Stomach (tissue), 9 donors: Measurements from ENCODE around the gene COP1. TPM values are rescaled to one million over a fixed set of nuclear protein-coding genes. Genes with fewer than 3 reads are reported as not detected.

Source experiments
- DNase-seq, 2 donors: peaks; one replicate each; pipeline versions ENCODE4 v3.0.0 to v3.0.0-alpha.2; 2013 to 2019
- H3K27ac ChIP-seq, 5 donors: fragments of 200-600 bp in 4 of 5; sonication (generic) in 4 of 5; one replicate each; pipeline ENCODE4 v1.5.1; 2013 to 2019; ENCODE audit warnings: mild to moderate bottlenecking in 1 of 5, moderate library complexity in 1 of 5
- H3K27me3 ChIP-seq, 3 donors: fragments of 200-600 bp; sonication (generic); one replicate each; pipeline ENCODE4 v1.5.1; 2017 to 2019; ENCODE audit warnings: mixed run types in 1 of 3
- H3K36me3 ChIP-seq, 4 donors: fragments of 200-600 bp; sonication (generic); 1 replicate in 3 of 4; 2 replicates in 1 of 4; pipeline ENCODE4 v1.5.1; 2016 to 2019
- H3K4me1 ChIP-seq, 4 donors: fragments of 200-600 bp; sonication (generic); one replicate each; pipeline ENCODE4 v1.5.1; 2016 to 2019
- H3K4me3 ChIP-seq, 4 donors: fragments of 200-600 bp; sonication (generic) in 3 of 4; one replicate each; pipeline ENCODE4 v1.5.1; 2016 to 2019; ENCODE audit warnings: mild to moderate bottlenecking in 1 of 4
- H3K9me3 ChIP-seq, 4 donors: fragments of 200-600 bp; sonication (generic); one replicate each; pipeline ENCODE4 v1.5.1; 2016 to 2019
- EP300 ChIP-seq: sonication (generic); formaldehyde crosslinking; IDR thresholded peaks from one replicate; pipeline ENCODE4 v1.6.1; 2017; ENCODE audit warnings: antibody characterized with exemption
- POLR2A ChIP-seq, 4 donors: fragments of 450-650 bp; IDR thresholded peaks; one replicate each; pipeline ENCODE4 v1.6.1; 2016; ENCODE audit warnings: antibody characterized with exemption in 4 of 4, control low read depth in 2 of 4, mild to moderate bottlenecking in 1 of 4, moderate library complexity in 1 of 4
- POLR2AphosphoS5 ChIP-seq, 3 donors: sonication (generic); formaldehyde crosslinking; IDR thresholded peaks; one replicate each; pipeline ENCODE4 v1.6.1; 2016; ENCODE audit warnings: antibody characterized with exemption in 3 of 3
- WGBS, 5 donors: extraction: QIAGEN DNeasy Blood & Tissue Kit in 3 of 5; methylation state at CpG; one replicate each; pipeline versions ENCODE4 v1.1.5 to v1.1.7; 2013 to 2018; 5-methylcytosine and 5-hydroxymethylcytosine counted together
- intact Hi-C: fragments of 100-400 bp; cut with DNase I; formaldehyde crosslinking; loops from one replicate; pipeline ENCODE4 v1.15.1; 2023; ENCODE audit warnings: low total_unique reads
- polyA plus RNA-seq, 3 donors: library from polyadenylated mRNA; stranded (reverse); fragments of 200-250 nt; gene quantifications; one replicate each; pipeline ENCODE4 v1.2.3, GENCODE V29; 2013
- total RNA-seq, 5 donors: library from RNA; depleted of rRNA; stranded (reverse); fragments of >200 nt; gene quantifications; one replicate each; pipeline versions ENCODE4 v1.1.0 to v1.2.3, GENCODE V29; 2014 to 2016
- TF ChIP-seq, protein P1 (sequence below), 7 experiments: fragments of 450-650 bp in 4 of 7; fragments of 200-600 bp in 3 of 7; sonication (generic) in 3 of 7; IDR thresholded peaks; one replicate each; pipeline ENCODE4 v1.5.1; 2016 to 2019; ENCODE audit warnings: antibody characterized with exemption in 7 of 7, control low read depth in 2 of 7, mild to moderate bottlenecking in 1 of 7
- donor health status: healthy with polysubstance abuse.
- donor health status: Bipolar disorder and iron deficiency.
- donor health status: healthy.

Gene COP1
- total and polyA plus RNA-seq, 8 donors, result 36.2 to 127 (median 55.1) TPM

DNA sequence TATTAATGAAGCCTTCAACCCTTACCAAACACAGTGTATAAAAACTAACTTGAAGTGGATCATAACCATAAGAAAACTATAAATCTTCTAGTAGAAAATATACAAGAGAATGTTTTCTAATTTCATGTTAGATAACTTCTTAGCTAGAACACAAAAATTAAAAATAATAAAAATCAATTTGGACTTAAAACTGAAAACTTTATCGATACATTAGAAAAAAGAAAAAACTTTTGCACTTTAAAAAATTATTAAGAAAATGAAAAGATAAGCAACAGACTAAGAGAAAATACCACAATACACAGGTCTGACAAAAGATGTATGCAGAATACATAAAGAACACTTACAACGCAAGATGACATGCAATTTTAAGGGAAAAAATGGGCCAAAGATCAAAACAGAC is 8.7 kb downstream of the COP1 start:
- H3K9me3 ChIP-seq, result no peaks in the 10 kb centered on the region
- TF ChIP-seq POLR2A (IDR thresholded peaks at IDR 0.05) (no peak), POLR2AphosphoS5 (IDR thresholded peaks at IDR 0.05) (no peak), EP300 (no peak)
- TF ChIP-seq, protein P1, sequence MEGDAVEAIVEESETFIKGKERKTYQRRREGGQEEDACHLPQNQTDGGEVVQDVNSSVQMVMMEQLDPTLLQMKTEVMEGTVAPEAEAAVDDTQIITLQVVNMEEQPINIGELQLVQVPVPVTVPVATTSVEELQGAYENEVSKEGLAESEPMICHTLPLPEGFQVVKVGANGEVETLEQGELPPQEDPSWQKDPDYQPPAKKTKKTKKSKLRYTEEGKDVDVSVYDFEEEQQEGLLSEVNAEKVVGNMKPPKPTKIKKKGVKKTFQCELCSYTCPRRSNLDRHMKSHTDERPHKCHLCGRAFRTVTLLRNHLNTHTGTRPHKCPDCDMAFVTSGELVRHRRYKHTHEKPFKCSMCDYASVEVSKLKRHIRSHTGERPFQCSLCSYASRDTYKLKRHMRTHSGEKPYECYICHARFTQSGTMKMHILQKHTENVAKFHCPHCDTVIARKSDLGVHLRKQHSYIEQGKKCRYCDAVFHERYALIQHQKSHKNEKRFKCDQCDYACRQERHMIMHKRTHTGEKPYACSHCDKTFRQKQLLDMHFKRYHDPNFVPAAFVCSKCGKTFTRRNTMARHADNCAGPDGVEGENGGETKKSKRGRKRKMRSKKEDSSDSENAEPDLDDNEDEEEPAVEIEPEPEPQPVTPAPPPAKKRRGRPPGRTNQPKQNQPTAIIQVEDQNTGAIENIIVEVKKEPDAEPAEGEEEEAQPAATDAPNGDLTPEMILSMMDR (IDR thresholded peaks at IDR 0.05), result no peak
- peaks cover 0 to 62% (median 23%) of the 10 kb centered on the region in 4 donors for H3K4me1 ChIP-seq
- DNase-seq, result no peak
- no peak overlapping the region for H3K4me3 ChIP-seq
- no peaks in the 10 kb centered on the region for H3K36me3 ChIP-seq
- intact Hi-C loops, result no loop called here
- no peaks in the 10 kb centered on the region for H3K27me3 ChIP-seq
- no peak overlapping the region for H3K27ac ChIP-seq
- WGBS, 5 donors, result 97 to 99% (median 97%) methylated on average over 2 of the region's 2 CpGs

DNA sequence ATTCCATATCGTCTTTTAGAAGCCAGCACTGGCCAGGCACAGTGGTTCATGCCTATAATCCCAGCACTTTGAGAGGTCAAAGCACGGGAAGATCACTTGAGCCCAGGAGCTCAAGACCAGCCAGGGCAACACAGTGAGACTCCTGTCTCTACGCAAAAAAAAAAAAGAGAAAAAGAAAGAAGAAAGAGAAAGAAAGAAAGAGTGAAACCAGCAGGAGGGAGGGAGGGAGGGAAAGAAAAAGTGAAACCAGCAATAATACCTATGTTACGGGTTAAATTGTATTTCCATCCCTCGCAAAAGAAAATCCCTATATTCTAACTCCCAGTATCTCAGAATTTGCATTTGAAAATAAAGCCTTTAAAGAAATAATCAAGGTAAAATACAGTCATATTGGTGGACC is 10.4 kb downstream of the COP1 start:
- TF ChIP-seq, protein P1 (IDR thresholded peaks at IDR 0.05), result no peak
- no peak for TF ChIP-seq POLR2AphosphoS5 (IDR thresholded peaks at IDR 0.05)
- 89 to 96% (median 93%) methylated on average over 5 of the region's 5 CpGs for WGBS, 5 donors
- intact Hi-C loops, result no loop called here
- no peaks in the 10 kb centered on the region for H3K9me3 ChIP-seq
- H3K4me3 ChIP-seq, result no peak overlapping the region
- no peak overlapping the region for H3K27ac ChIP-seq
- no peak for DNase-seq
- no peaks in the 10 kb centered on the region for H3K27me3 ChIP-seq
- no peaks in the 10 kb centered on the region for H3K36me3 ChIP-seq
- peaks cover 0 to 49% (median 20%) of the 10 kb centered on the region in 4 donors for H3K4me1 ChIP-seq

DNA sequence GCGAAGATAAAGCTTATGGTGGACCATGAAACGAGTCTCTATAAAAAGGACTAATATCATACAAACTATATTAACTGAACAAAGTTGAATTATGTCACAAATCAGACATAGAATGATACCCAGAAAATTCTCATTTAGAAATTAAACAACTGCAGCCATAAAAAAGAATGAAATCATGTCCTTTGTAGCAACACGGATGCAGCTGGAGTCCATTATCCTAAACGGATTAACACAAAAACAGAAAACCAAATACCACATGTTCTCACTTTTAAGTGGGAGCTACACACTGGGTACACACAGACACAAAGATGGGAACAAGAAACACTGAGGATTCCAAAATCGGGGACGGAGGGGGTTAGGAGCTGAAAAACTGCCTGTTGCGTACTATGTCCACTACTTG is 11.5 kb downstream of the COP1 start:
- Histone ChIP-seq H3K4me3 (no peak overlapping the region), H3K9me3 (no peaks in the 10 kb centered on the region), H3K27me3 (no peaks in the 10 kb centered on the region), H3K36me3 (no peaks in the 10 kb centered on the region), H3K27ac (no peak overlapping the region), H3K4me1 (peaks cover 0 to 47% (median 13%) of the 10 kb centered on the region in 4 donors)
- TF ChIP-seq POLR2A (IDR thresholded peaks at IDR 0.05), result no peak
- TF ChIP-seq EP300, result no peak
- TF ChIP-seq, protein P1 (IDR thresholded peaks at IDR 0.05), result no peak
- TF ChIP-seq POLR2AphosphoS5 (IDR thresholded peaks at IDR 0.05), result no peak
- intact Hi-C loops, result no loop called here
- DNase-seq, result no peak
- WGBS, 5 donors, result 81 to 92% (median 89%) methylated on average over 7 of the region's 7 CpGs

DNA sequence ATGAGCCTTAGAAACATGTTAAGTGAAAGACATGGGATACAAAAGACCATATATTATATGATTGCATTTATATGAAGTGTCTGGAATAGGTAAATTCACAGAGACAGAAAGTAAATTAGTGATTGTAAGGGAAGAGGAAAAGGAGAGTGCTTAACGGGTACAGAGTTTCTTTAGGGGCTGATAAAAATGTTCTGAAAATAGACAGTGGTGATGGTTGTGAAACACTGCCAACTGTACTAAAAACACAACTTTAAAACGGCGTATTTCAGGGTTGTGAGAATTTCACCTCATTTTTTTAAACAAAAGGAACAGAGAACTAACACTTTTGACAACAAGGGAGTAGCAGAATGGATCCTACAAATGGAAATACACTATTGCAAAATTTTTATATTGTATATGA is 13.4 kb downstream of the COP1 start:
- peaks cover 0 to 32% (median 3%) of the 10 kb centered on the region in 4 donors for H3K4me1 ChIP-seq
- no peak overlapping the region for H3K27ac ChIP-seq
- no peaks in the 10 kb centered on the region for H3K36me3 ChIP-seq
- DNase-seq, result no peak
- H3K4me3 ChIP-seq, result no peak overlapping the region
- TF ChIP-seq, protein P1 (IDR thresholded peaks at IDR 0.05), result no peak
- TF ChIP-seq POLR2A (IDR thresholded peaks at IDR 0.05) (no peak), EP300 (no peak), POLR2AphosphoS5 (IDR thresholded peaks at IDR 0.05) (no peak)
- H3K9me3 ChIP-seq, result no peaks in the 10 kb centered on the region
- intact Hi-C loops, result no loop called here
- no peaks in the 10 kb centered on the region for H3K27me3 ChIP-seq
- 72 to 81% (median 78%) methylated on average over 3 of the region's 3 CpGs for WGBS, 5 donors
